B cell (primary cell): ENCODE data around the gene MSH5. TPM values are rescaled to one million over a fixed set of nuclear protein-coding genes. Genes with fewer than 3 reads are reported as not detected.

Experiments used
- ATAC-seq: fragments of 200-7000 bp; cut with Tn5 transposase; one replicate; pipeline ENCODE4 v1.10.0; 2021; ENCODE audit warnings: low read depth, mild to moderate bottlenecking, moderate number of reproducible peaks, moderate library complexity
- CTCF ChIA-PET: fragments of 350-600 bp; sonication (Branson Sonifier 250); formaldehyde crosslinking; loops from one replicate; lab custom pipeline; 2021; ENCODE audit warnings: antibody characterized with exemption, inconsistent platforms; lab: Charles Lee
- POLR2A ChIA-PET: fragments of 350-600 bp; sonication (Branson Sonifier 250); formaldehyde crosslinking; loops from one replicate; lab custom pipeline; 2021; ENCODE audit warnings: antibody characterized with exemption; lab: Charles Lee
- DNase-seq: peaks from one replicate; pipeline ENCODE4 v3.0.0; 2013
- H2AFZ ChIP-seq: 2 replicates; pipeline ENCODE4 v1.6.1; 2012; ENCODE audit warnings: mild to moderate bottlenecking, low read depth, low read length; ENCODE audit not compliant: insufficient read depth, poor library complexity, severe bottlenecking
- H3K27ac ChIP-seq, 2 donors: 1 replicate in 1 of 2; 2 replicates in 1 of 2; pipeline ENCODE4 v1.5.1; 2012 to 2013; ENCODE audit warnings: low read length in 2 of 2, mild to moderate bottlenecking in 2 of 2, moderate library complexity in 1 of 2
- H3K27me3 ChIP-seq, 4 experiments: fragments of 200-600 bp in 1 of 4; sonication (generic) in 1 of 4; replicated peaks in 1 of 4; 1 replicate in 2 of 4; 2 replicates in 2 of 4; pipeline versions ENCODE4 v1.6.1 to v1.7.0; 2013 to 2016; ENCODE audit warnings: low read length in 3 of 4, mild to moderate bottlenecking in 2 of 4, mixed read lengths in 1 of 4, moderate library complexity in 1 of 4; ENCODE audit not compliant: insufficient read depth in 4 of 4, control insufficient read depth in 3 of 4; ENCODE audit errors: control extremely low read depth in 1 of 4
- H3K36me3 ChIP-seq, 2 experiments: replicated peaks in 1 of 2; 1 replicate in 1 of 2; 2 replicates in 1 of 2; pipeline versions ENCODE4 v1.6.1 to v1.7.1; 2013; ENCODE audit warnings: low read length in 1 of 2; ENCODE audit not compliant: insufficient read depth in 2 of 2, control insufficient read depth in 1 of 2; ENCODE audit errors: control extremely low read depth in 1 of 2, extremely low read depth in 1 of 2
- H3K4me1 ChIP-seq, 2 donors: fragments of 200-600 bp in 1 of 2; sonication (generic) in 1 of 2; 1 replicate in 1 of 2; 2 replicates in 1 of 2; pipeline versions ENCODE4 v1.5.1 to v1.6.1; 2013 to 2017; ENCODE audit warnings: low read length in 2 of 2; ENCODE audit not compliant: control insufficient read depth in 2 of 2, insufficient read depth in 2 of 2
- H3K4me2 ChIP-seq: replicated peaks from 2 replicates; pipeline ENCODE3; 2012; ENCODE audit warnings: mild to moderate bottlenecking, low read depth, low read length; ENCODE audit not compliant: poor library complexity, severe bottlenecking
- H3K4me3 ChIP-seq, 5 experiments: fragments of 200-600 bp in 1 of 5; sonication (generic) in 1 of 5; 1 replicate in 3 of 5; 2 replicates in 2 of 5; pipeline versions ENCODE4 v1.5.1 to v1.7.0; 2011 to 2016; ENCODE audit warnings: low read length in 4 of 5, mild to moderate bottlenecking in 4 of 5, low read depth in 2 of 5, control low read depth in 1 of 5, moderate library complexity in 1 of 5; ENCODE audit not compliant: insufficient read depth in 1 of 5; ENCODE audit errors: control extremely low read depth in 1 of 5, extremely low read depth in 1 of 5
- H3K79me2 ChIP-seq: fragments of 200-600 bp; sonication (generic); one replicate; pipeline ENCODE4 v1.6.0; 2016; ENCODE audit warnings: low read length; ENCODE audit not compliant: control insufficient read depth, insufficient read depth
- H3K9ac ChIP-seq: fragments of 200-600 bp; sonication (generic); 2 replicates; pipeline ENCODE4 v1.6.1; 2017; ENCODE audit warnings: mild to moderate bottlenecking, low read length, moderate library complexity
- H3K9me3 ChIP-seq, 3 donors: one replicate each; pipeline versions ENCODE4 v1.6.1 to v1.7.1; 2013; ENCODE audit warnings: low read length in 2 of 3; ENCODE audit not compliant: control insufficient read depth in 2 of 3, insufficient read depth in 1 of 3; ENCODE audit errors: control extremely low read depth in 1 of 3
- H4K20me1 ChIP-seq: 2 replicates; pipeline ENCODE4 v1.6.0; 2012; ENCODE audit warnings: mild to moderate bottlenecking, low read length; ENCODE audit not compliant: insufficient read depth, control insufficient read depth, poor library complexity, severe bottlenecking
- H3K27ac Mint-ChIP-seq: one replicate; pipeline ENCODE4 v1.8.0; 2021; ENCODE audit warnings: mixed read lengths
- H3K27me3 Mint-ChIP-seq: one replicate; pipeline ENCODE4 v1.8.0; 2021; ENCODE audit warnings: mixed read lengths
- H3K4me1 Mint-ChIP-seq: one replicate; pipeline ENCODE4 v1.8.0; 2021; ENCODE audit warnings: mixed read lengths
- H3K4me3 Mint-ChIP-seq: one replicate; pipeline ENCODE4 v1.8.0; 2021; ENCODE audit warnings: mixed read lengths
- H3K9me3 Mint-ChIP-seq: one replicate; pipeline ENCODE4 v1.8.0; 2022; ENCODE audit warnings: mixed read lengths; ENCODE audit not compliant: insufficient read depth
- CTCF ChIP-seq: fragments of 200-600 bp; IDR thresholded peaks from one replicate; pipeline ENCODE4 v1.8.0; 2022; ENCODE audit warnings: antibody characterized with exemption, mild to moderate bottlenecking
- EZH2 ChIP-seq: IDR thresholded peaks from 2 replicates; pipeline ENCODE4 v1.6.1; 2012; ENCODE audit warnings: borderline replicate concordance, low read depth, mild to moderate bottlenecking, moderate library complexity, low read length; ENCODE audit not compliant: insufficient read depth, poor library complexity, severe bottlenecking
- WGBS: methylation state at CpG from one replicate; pipeline ENCODE4 v1.1.5; 2013; ENCODE audit warnings: missing lambda C conversion rate; ENCODE audit not compliant: insufficient coverage; 5-methylcytosine and 5-hydroxymethylcytosine counted together
- intact Hi-C: fragments of 100-400 bp; cut with micrococcal nuclease; formaldehyde crosslinking; loops from one replicate; pipeline ENCODE4 v1.10.0; 2022
- polyA plus RNA-seq: library from polyadenylated mRNA; depleted of rRNA; stranded (reverse); fragments of >200 nt; gene quantifications from 2 replicates; pipeline ENCODE4 v1.2.3, GENCODE V29; 2012
- total RNA-seq, 2 donors: library from RNA; stranded (reverse); fragments of 120-200 nt in 1 of 2; gene quantifications; 1 replicate in 1 of 2; 2 replicates in 1 of 2; pipeline versions ENCODE4 v1.2.3 to v1.2.4, GENCODE V29; 2013 to 2022

MSH5 gene
- total and polyA plus RNA-seq, 2 donors (not counting 1 experiment from before 2014, with no cell fraction given) = 49.9 to 51.6 TPM

GRCh38 chr6:31778999-31779885 is 39.4 kb downstream of the MSH5 start:
- ChIA-PET POLR2A (interaction anchor here (1.0 kb wide), 1 partner anchor 51 kb away, joined by 4 read pairs; no protein-coding TSS in a partner anchor), CTCF (interaction anchor here (0.7 to 1.9 kb wide), 2 partner anchors 9 to 10 kb away, joined by 3 to 7 read pairs; no protein-coding TSS in a partner anchor)
- Mint-ChIP-seq H3K27me3 (no peaks in the 10 kb centered on the region), H3K4me1 (peaks cover 18% of the 10 kb centered on the region), H3K4me3 (no peak overlapping the region), H3K27ac (no peak overlapping the region), H3K9me3 (no peaks in the 10 kb centered on the region)
- Histone ChIP-seq H3K4me1 (peaks cover 15 to 21% of the 10 kb centered on the region in 2 donors), H3K4me3 (no peak overlapping the region), H3K27ac (no peak overlapping the region), H3K9me3 (no peaks in the 10 kb centered on the region), H3K9ac (no peak overlapping the region), H3K27me3 (no peaks in the 10 kb centered on the region), H2AFZ (no peak overlapping the region), H3K4me2 (no peak overlapping the region), H3K36me3 (peaks cover 0 to 56% of the 10 kb centered on the region in 2 experiments), H3K79me2 (peaks cover 3% of the 10 kb centered on the region), H4K20me1 (no peaks in the 10 kb centered on the region)
- WGBS = 98% methylated on average over 35 of the region's 43 CpGs
- intact Hi-C loops = no loop called here
- ATAC-seq (no peak), DNase-seq (no peak)
- no peak for TF ChIP-seq EZH2
- TF ChIP-seq CTCF = no peak

- no peak overlapping the region for H2AFZ ChIP-seq
- no peaks in the 10 kb centered on the region for H3K9me3 Mint-ChIP-seq
- no peaks in the 10 kb centered on the region for H4K20me1 ChIP-seq
- intact Hi-C loops = no loop called here
- H3K4me3 Mint-ChIP-seq = no peak overlapping the region
- H3K9ac ChIP-seq = no peak overlapping the region
- TF ChIP-seq EZH2 = no peak
- no peak for TF ChIP-seq CTCF
- H3K4me1 Mint-ChIP-seq = peaks cover 21% of the 10 kb centered on the region
- H3K4me1 ChIP-seq = peaks cover 15 to 21% of the 10 kb centered on the region in 2 donors
- ATAC-seq (no peak), DNase-seq (no peak)
- peaks cover 10% of the 10 kb centered on the region for H3K79me2 ChIP-seq
- no peak overlapping the region for H3K4me2 ChIP-seq
- H3K27ac Mint-ChIP-seq = no peak overlapping the region
- H3K4me3 ChIP-seq = no peak overlapping the region
- no peaks in the 10 kb centered on the region for H3K27me3 ChIP-seq
- ChIA-PET POLR2A (no interaction called here), CTCF (no interaction called here)
- H3K9me3 ChIP-seq = no peaks in the 10 kb centered on the region
- WGBS = 97% methylated on average over 10 of the region's 10 CpGs
- H3K36me3 ChIP-seq = peaks cover 0 to 63% of the 10 kb centered on the region in 2 experiments
- no peak overlapping the region for H3K27ac ChIP-seq
- H3K27me3 Mint-ChIP-seq = no peaks in the 10 kb centered on the region
Measured at GRCh38 chr6:31779908-31780307, 40.1 kb downstream of the MSH5 start.
